NCI-H2227 (cell line): Measurements from ENCODE around the gene MAX.
"Not testable (repeated sequence)": the region's sequence is repeated elsewhere in the genome, so short reads cannot be mapped to it uniquely, and the experiment has no call there.

ENCODE experiments used
- DNase-seq: peaks from one replicate; lab custom pipeline; 2025; ENCODE audit not compliant: unreplicated experiment; lab: John Stamatoyannopoulos, UW

The MAX gene

GRCh38 chr14:65106316-65106715, 4.0 kb upstream of the MAX start:
- no peak for DNase-seq

GRCh38 chr14:65104791-65105190, 2.5 kb upstream of the MAX start:
- no peak for DNase-seq

DNA sequence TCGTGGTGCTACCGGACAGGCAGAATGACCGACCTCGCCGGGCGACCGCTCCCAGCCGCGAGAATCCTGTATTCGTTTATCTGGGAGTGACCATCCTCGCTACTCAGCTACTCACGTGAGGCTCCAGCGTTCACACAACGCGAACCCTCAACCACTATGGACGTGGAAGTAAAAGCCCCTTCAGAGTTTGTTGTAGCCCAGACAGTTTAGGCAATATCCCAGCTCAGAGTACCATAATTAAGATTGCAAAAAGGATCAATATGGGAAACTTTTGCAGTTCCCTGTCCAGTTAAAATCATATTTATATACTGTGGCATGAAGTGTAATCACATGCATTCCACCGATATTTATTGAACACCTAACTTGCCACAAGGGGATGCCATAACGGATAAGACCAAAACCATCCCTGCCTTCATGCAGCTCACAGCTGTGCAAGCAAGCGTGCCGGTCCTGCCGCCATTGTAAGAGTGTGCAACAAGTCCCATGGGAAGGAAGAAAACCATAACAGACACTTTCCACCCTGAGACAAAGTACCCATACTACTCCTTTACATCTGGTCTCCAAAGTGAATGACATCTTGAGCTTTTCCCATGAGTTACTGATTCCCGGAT, 938 bp upstream of the MAX start:
- peak; percentile 43 for DNase-seq

GRCh38 chr14:65101631-65102440, 481 bp downstream of the MAX start:
- DNase-seq, result no peak

DNA sequence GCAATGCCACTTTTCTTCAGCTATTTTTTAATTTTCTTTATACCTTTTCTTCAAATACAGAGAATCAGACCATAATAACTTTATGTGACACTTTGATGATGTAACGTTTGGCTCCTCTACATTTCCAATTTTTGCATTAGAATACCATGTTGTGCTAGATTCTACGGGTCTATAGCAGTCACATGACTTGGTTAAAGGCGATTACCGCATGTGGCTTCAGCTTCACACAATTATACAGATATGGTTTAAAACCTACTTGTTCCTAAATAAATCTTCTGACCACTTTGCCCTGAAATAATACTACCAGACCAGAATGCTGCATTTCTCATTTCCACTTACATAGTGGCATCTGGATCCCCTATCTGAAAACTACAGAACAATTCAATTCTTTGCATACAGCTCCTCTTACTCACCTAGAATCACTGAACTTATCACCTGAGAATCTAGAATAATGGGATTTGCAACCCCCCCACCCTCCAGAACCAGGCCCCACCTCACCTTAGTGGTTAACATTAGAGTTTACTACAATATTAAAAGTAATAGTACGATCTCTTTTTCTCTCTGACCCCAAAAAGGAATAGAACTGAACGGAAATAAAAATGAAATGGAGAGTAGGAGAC, 1.3 kb downstream of the MAX start:
- no peak for DNase-seq

GRCh38 chr14:65098586-65098985, 3.7 kb downstream of the MAX start:
- no peak for DNase-seq

DNA sequence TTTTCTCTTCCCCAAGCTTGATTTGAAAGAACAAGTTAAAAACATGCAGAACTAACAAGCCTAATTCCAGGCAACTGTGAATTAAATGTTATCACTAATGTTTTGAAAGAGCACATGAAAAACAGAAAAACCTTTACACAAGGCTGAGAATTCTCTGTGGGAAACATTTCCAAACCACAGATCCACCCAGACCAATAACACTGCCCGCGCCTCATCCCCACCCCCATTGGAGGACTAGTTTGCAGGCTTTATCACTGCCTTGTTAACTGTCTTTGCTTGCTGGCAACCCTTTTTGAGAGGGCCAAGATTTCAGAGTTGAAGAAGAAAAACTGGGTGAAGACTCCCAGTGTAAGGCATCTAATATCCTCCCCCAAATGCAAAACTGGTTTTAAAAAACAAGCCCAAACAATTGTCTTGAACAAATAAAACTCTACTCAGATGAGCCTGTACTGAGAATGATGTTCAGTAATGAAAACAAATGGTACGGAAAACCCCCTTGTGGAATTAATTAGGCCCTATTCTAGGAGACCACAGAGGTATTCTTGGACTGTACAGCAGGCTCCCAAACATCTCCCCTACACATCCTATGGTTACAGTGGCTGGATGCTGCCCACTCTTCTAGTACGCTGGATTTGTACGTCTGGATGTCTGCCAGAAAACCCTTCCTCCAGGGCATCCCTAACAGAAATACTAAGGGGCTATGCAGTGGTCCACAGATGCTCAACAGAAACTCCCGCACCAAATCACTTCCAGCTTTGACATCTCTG, 5.8 kb downstream of the MAX start:
- DNase-seq, result no peak

GRCh38 chr14:65095633-65096205, 6.6 kb downstream of the MAX start:
- DNase-seq, result no peak

DNA sequence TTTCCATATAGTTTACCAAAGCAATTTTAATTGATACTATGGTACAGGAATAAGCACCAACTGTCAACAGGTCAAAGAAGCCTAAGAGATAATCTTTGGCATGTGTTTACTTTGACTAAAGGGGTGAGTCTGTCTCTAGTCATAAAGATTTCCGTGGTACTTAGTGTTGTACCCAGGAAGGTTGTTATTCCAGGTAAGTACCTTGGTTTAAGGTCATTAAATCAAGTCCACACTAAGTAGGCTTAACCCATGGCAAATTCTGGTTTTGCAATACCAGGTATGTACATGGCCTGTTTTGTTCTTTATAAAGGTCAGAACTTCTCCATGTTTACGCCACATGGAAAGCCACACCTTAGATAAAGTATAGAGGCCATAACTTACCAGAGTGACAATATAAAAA, 10.0 kb downstream of the MAX start:
- DNase-seq, result no peak

GRCh38 chr14:65087835-65088234, 14.5 kb downstream of the MAX start:
- not testable (repeated sequence) for DNase-seq

- not testable (repeated sequence) for DNase-seq
Measured at GRCh38 chr14:65086686-65087085, 15.6 kb downstream of the MAX start.

- DNase-seq, result no peak
Measured at GRCh38 chr14:65084554-65085505, 17.5 kb downstream of the MAX start.

DNA sequence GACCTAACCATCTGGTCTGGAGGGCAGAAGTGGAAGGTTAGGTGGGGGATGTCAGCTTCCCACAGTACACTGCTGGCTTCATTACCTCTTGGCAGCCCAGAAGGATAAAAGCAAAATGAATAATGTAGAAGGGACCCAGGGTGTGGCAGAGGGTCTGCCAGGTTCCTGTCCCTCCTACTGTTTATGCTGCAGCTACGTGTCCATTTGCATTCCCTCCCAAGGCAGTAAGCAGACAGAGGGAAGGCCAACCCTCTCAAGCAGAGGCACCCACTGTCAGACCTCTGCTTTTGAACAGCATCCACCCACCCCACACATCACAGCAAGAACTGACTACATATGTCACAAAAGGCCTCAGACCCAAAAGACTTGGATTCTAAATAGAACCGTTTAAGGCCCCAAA, 19.4 kb downstream of the MAX start:
- DNase-seq, result no peak

- no peak for DNase-seq
Measured at GRCh38 chr14:65080960-65081747, 21.2 kb downstream of the MAX start.

GRCh38 chr14:65079768-65080167, 22.5 kb downstream of the MAX start:
- no peak for DNase-seq

- no peak for DNase-seq
Measured at GRCh38 chr14:65079201-65079600, 23.1 kb downstream of the MAX start.

GRCh38 chr14:65077318-65077717, 25.0 kb downstream of the MAX start:
- no peak for DNase-seq

GRCh38 chr14:65075628-65076325, 26.5 kb downstream of the MAX start:
- DNase-seq, result no peak
